HCEC 1CT (cell line): ENCODE data around the gene CDRT15L2.
"Not testable (repeated sequence)": the region's sequence is repeated elsewhere in the genome, so short reads cannot be mapped to it uniquely, and the experiment has no call there.

Experiments
- DNase-seq: peaks from one replicate; pipeline ENCODE4 v3.0.0-alpha.2; 2017

The CDRT15L2 gene

GRCh38 chr17:20583891-20584577 lies 4.5 kb downstream of the CDRT15L2 start:
- DNase-seq = not testable (repeated sequence)

DNA sequence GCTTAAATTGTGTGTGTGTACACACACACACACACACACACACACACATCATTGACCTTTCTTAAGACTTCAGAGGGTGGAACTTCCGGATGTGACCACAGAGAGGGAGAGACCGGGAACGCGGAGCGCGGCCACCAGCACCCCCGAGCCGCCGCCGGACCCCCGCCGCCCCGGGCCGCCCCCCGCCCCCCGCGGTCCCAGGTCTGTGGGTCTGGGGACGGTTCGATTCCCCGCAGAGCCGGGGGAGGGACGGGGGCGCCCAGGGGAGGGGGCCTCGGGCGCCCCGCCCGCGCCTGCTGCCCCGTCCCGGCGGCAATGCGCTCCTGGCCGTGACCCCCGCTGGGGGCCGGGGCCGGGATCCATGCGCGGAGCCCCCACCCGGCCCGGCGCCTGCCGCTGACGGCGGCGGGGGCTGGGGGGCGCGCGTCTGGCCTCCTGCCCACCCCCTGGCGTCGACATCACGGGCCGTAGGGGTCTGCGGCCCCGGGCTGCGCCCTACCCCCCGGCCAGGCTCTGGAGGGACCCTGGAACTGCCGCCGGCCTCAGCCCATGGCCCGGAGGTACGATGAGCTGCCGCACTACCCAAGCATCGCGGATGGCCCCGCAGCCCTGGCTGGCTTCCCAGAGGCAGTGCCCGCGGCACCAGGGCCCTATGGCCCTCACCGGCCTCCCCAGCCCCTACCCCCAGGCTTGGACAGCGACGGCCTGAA lies 9.4 kb downstream of the CDRT15L2 start:
- DNase-seq = not testable (repeated sequence)

DNA sequence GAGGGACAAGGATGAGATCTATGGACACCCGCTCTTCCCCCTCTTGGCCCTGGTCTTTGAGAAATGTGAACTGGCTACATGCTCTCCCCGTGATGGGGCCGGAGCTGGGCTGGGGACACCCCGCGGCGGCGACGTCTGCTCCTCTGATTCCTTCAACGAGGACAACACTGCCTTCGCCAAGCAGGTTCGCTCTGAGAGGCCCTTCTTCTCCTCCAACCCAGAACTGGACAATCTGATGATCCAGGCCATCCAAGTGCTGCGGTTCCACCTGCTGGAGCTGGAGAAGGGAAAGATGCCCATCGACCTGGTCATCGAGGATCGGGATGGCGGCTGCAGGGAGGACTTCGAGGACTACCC lies 9.9 kb downstream of the CDRT15L2 start:
- DNase-seq = not testable (repeated sequence)

- not testable (repeated sequence) for DNase-seq
These were observed 11.5 kb downstream of the CDRT15L2 start for GRCh38 chr17:20591040-20591439.

- DNase-seq = not testable (repeated sequence)
These were observed 26.0 kb downstream of the CDRT15L2 start for GRCh38 chr17:20605568-20605967.

DNA sequence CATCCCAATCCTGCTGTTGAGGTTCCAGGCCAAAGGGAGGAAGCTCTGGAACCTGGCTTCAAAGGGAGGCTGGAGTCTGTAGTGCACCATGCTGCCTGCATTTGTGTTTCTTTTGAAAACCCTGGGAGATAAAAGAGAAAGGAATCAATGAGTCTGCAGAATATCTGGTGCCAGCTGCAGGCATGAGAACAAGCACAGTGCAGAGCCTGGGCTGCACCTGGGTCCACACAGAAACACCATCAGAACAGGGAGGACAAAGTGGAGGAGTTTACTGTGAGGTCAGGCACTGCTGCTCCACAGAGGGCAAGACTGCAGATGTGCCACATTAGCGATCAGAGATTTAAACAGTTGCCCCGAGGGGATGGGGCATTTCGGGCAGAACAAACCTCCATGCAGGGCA lies 30.0 kb downstream of the CDRT15L2 start:
- not testable (repeated sequence) for DNase-seq

DNA sequence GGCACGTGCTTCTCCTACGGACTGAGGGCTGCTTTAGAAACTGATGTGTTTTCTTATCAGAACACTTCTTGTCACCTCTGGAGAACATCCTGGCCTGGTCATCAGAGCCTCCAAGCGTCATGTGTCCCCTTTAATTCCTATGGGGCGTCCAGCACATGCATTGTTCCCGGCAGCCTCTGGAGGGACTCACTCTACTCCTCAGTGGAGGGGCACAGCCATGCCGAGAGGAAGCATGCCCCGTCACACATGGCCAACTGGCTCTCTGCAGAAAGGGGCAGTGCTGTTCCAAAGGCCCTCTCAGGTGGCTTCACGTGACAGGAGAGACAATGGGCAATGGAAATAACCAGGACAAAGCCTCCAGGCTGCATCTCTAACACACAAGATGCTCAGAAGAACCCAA lies 31.8 kb downstream of the CDRT15L2 start:
- no peak for DNase-seq

- DNase-seq = no peak
These were observed 33.1 kb downstream of the CDRT15L2 start for GRCh38 chr17:20612635-20613034.

- DNase-seq = no peak
These were observed 33.7 kb downstream of the CDRT15L2 start for GRCh38 chr17:20613248-20613647.

DNA sequence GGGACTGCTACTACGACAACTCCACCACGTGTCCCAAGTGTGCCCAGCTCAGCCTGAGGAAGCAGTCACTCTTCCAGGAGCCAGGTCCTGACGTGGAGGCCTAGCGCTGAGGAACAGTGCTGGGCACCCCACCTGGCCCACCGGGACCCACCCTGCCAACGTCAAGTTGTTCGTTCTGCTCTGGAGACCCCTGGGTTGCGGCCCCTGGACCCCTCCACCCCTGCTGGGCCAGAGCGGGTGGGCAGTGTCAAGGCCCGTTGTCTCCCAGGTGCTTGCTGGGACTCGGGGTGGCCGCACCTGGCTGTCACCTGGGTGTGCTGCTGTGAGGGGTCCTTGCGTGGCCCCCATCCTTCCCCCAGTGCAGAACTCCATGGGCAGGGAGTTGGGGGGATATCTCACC lies 34.4 kb downstream of the CDRT15L2 start:
- DNase-seq = no peak

- not testable (repeated sequence) for DNase-seq
These were observed 35.9 kb downstream of the CDRT15L2 start for GRCh38 chr17:20615461-20615860.
